Measurements from ENCODE around the gene TGM5.

Gene TGM5

DNA sequence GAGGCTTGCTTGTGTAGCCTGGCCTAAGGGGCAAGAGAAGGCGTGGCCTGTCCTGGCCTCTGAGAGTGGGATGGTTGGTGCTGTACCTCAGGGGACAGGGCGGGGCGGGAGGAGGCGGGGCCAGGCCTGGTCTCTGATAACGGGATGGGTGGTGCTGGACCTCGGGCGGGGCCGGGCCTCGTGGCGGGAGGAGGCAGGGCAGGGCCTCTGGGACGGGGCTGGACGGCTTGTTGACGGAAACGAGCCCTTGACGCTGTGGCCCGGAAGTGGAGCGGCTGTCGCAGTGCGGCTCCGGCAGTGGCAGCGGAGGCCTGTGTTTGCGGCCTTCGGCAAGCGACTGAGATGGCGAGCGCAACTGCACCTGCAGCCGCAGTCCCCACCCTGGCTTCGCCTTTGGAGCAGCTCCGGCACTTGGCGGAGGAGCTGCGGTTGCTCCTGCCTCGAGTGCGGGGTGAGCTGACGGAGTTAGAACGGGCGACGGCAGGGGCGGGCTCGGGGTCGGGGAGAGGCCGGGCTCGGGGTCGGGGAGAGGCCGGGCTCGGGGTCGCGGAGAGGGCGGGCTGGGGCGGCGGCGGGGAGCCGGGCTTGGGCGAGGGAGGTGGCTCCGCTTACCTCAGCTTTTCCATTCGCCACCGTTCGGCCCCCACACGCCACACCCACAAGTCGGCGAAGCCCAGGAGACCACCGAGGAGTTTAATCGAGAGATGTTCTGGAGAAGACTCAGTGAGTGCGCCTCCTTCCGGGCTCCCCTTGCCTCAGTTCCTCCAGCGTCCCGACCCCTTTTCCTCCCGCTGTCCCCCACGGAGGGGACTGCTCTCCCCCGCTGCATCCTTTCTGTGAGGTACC, 81.3 kb downstream of the TGM5 start, which contains the start of gene CCNDBP1:
TSS of gene CCNDBP1 (plus strand) at position 247 of the 846 bp plus-strand sequence. CDS start at position 343, 96 bp downstream.
- DNase-seq = peak; percentile 84

DNA sequence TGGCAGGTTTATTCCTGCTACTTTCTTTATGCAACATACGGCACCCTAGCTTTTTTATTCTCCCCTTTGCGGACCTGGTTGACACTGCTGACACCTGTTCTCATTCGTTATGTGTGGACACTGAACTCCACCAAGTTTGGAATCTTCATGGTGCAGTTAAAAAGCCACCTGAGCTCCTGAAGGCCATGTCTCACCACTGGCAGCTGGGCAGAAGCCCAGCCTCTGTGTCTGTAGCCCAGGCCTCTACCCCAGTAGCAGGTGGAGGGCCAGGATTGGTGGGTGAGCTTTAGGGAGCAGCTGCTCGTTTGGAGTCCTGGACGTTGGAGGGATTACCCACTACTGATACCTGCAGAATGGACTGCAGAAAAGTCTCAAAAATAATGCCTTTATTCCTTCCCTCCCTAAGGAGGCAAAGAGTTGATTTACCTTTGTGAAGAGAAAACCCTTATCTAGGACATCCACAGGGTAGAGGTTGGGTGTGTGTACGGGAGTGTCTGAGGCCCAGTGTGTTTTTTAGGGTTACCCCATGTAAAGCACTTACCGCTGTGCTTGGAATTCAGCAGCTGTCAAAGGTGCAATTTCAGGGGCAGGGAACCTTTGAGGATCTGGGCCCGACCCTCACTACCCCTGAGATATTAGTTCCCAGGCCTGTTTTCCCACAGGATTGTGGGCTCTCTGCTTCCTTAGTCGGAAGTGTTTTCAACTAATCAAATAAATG, 82.2 kb downstream of the TGM5 start:
- DNase-seq = no peak

DNA sequence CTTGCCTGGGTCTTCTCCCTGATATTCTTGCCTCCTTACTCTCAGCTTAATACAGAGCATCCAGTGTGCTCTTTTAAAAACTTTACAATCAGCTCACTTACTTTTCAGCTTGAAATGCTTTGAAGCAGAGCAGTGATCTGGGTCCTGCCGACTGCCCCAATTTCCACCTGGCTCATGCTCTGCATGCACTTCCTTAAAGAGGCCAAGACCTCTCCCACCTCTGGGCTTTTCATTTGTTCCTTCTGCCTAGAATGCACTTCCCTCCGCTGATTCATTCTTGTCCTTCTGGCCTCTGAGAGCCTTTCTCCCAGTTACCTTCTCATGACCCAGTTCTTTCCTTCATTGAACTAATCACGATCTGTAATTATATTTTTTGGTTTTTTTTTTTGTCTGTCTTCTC, 83.5 kb downstream of the TGM5 start:
- DNase-seq = no peak

All from NCI-H526 treated with DMSO at 0.1 percent for 48 hours (cell line).